Germinal center (tissue), 1 donor: ENCODE results near the gene CASQ2.

Experiments used
- DNase-seq: peaks from one replicate; pipeline ENCODE4 v3.0.0; 2012; ENCODE audit warnings: mixed read lengths, low spot score

CASQ2 gene

DNA sequence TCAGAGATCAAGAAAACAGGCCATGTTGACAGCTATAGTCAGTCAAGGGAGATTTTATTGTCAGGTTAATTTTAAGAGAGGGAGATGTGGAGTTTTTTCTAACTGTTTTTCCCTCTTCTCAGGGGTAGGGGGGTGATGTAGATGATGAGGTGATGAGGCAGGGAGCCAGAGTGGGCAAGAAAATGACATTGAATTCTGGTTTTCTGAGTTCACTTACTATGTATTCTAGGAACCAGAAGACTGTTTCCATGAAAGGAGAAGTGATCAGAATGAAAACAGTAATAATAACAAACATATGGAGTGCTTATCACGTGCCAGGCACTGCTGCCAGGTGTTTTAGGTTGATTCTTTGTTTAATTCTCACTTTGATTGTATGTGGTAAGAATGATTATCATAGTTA lies 40.2 kb downstream of the CASQ2 start:
- DNase-seq, result no peak

DNA sequence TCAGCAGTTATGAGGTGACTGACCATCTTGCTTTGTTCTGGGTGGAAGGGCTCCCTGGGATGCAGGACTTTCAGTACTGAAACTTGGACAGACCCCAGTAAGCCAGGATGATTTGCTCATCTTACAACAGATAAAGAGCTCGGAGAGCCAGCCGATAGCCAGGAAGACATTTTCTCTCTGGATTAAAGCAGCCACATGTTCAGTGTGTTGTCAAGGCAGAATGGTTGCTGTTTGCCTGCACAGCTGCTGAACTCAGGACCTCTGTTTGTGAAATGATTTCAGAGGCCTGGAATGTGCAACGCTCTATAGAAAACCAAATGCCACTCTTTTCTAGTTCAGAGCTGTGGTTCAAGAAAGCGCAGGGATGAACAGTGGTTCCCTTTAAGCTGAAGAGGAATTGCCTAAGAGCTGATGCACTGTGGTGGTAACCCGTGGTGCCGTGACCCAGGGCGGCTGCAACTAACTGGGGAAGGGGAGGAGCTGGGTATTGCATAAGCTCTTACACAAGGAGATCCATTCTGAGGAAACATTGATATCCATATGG lies 40.7 kb downstream of the CASQ2 start:
- DNase-seq, result no peak

DNA sequence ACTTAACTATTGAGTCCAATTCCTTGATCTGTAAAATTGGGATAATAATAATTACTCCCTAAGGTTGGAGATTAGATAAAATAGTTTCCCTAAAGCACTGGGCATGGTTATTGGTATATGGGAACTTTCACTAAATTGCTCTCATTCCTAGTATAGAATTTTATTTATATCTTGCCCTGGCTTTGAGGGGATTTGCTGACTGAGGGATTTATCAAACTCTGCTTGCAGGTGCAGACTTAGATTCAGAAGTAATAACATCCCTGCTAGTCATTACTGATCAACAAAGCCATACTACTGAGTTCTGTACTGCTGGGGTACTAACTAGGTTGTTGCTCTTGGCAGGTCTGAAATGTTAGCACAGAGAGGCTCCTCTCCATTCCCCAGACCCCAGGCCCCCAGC lies 41.9 kb downstream of the CASQ2 start:
- no peak for DNase-seq

DNA sequence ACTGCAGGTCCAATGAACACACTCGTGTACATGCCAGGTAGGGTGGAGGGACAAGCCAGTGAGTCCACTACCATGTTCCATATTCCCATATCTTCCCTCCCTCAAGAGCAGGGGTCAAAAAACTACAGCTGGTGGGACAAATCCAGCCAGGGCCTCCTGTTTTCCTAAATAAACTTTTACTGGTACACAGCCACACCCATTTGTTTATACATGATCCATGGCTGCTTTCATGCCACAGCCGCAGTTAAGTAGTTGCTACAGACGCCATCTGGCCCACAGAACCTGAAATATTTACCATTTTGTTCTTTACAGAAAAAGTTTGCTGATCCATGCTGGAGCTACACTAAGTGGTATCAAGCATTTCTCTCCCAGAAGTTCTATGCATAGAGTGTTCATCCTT lies 42.4 kb downstream of the CASQ2 start:
- DNase-seq, result no peak

DNA sequence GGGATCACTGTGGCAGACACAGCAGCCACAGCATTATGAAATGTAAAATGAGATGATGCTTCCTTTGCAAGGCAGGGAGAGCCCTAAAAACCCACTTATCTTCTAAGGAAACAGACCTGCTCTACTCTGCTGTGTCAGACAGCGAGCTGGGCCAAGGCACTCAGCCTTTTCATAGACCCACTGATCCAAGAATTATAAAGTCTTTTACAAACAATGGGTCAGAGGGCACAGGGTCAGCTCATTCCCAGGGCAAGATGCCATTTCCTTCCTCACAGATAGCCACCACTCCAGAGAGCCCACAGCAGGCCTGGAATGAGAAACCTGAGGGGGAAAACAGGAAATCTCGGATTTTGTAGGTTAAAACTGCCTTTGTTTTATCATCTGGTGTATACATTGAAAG lies 42.9 kb downstream of the CASQ2 start:
- DNase-seq, result no peak

DNA sequence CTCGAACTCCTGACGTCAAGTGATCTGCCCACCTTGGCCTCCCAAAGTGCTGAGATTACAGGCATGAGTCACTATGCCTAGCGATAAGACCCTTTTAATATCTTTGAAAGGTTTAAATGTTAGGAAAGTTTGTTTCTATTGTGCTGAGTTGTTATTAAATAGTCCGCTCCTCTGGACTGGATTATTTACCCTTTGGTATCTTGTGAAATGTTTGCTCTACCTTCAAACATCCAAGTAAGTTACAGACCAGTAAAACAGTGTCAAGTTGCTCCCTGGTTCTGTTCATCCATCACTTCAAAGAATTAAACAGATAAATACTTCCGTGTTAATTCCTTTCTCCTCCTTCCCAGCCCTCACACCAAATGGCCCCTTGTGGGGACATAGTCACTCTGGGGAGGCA lies 44.8 kb downstream of the CASQ2 start:
- no peak for DNase-seq

DNA sequence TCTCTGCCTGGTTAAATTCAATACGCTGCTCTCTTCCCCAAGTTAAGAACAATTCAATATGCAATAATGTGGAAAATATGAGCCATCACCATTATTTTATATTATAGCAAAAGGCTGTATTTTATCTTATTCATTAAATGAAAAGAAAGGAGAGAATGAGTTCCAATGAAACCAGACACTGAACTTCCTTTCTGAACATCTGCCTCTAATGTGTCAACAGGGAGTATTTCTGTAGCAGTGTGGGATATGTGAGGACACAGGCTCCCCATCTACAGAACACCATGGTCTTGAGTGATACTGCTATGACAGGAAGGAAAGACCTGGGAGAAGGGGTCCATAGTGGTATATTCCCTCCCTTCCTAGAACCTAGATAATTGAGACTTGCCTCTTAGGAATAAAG lies 46.3 kb downstream of the CASQ2 start:
- DNase-seq, result no peak

DNA sequence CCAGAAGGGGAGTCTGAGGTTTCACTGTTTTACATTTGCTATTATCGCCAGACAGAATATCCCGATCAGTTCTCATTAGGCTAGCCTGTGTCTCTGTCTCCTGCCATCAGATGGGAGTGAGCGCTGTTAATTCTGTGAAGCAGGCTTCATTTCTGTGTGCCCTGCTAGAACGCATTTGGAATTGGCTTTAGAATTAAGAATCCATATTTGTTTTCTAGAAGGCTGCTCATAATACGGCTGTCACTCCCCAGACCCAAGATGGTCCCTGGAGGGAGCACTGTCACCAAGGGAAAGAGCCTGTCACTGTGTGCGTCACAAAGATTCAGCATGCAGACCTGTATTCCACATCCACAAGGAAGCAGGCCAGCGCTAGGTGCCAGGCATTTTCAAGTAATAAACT lies 49.2 kb downstream of the CASQ2 start:
- DNase-seq, result no peak

DNA sequence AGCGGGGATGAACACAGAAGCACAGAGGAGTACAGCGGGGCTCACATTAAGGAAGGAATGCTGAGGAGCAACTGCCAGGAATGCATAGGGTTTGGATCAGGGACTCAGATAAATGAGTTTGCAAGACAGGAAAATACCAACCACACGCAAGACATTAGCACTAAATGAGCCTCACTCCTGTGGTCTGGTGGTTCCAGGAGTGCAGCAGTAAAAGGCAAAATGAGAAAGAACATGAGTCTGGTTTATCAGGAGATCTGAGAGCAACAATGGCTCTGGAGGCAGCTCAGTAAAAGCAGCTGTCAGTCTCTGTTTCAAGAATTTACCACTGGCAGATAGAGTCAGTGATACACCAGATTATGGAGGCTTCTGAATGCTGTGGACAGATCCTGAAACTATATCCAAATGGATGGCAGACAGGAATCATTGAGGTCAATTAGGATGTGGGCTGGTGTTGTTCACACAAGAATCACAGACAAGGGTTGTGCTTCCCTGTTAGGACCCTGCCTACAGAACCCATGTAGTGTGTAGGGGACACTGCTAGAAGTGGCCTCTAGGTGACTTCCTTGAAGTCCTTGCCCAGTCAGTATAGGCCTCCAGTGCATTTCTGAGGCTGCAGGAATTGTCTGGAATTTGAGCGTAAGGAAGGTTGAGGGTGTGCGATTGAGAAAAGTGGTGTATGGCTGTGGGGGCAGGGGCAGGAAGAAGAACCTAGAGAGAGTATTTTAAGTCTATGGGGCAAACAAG lies 50.3 kb downstream of the CASQ2 start:
- no peak for DNase-seq

DNA sequence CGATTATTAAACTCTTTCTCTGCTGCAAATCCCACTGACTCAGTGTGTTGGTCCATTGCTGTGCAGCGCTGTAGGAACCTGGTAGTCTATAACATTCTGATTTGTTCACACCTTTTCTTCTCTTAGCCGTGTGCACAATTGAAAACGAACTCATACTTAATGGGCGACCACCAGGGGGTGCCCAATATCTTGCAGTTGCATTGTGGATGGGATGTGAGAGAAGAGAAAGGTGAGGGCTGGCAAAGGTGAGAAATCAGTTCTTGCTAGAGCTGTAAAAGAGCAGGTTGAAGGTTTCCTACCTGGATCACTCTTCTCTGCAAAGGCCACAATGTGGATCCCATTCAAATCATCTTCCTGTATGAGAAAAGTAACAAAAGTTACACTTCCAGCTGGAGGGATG lies 51.0 kb downstream of the CASQ2 start:
- DNase-seq, result no peak

DNA sequence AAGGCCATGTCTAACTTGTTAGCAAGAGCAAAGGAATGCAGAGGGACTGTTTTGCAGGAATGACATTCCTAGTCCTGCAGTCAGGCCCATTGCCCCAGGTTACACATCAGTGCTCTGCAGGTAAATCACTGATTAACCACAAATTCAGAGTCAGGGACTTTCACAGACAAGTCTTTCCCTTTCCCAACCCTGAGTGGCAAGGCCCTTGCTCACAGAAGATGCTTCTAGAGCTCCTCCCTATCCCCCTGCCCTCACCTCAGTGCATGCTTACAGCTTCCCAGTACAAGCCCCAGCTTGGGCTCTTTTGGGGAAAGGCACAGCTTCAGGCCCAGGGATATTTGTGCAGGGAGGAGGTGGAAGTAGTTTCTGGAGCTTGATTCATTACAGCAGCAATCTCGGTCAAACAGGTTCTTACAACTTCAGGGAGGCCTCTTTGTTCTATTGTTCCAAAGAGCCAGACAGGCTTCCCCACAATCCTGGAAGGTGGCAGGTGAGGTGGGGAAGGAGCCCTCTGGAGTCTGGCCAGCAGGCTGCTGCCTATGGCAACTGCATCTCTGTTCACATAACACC lies 53.9 kb downstream of the CASQ2 start:
- no peak for DNase-seq

DNA sequence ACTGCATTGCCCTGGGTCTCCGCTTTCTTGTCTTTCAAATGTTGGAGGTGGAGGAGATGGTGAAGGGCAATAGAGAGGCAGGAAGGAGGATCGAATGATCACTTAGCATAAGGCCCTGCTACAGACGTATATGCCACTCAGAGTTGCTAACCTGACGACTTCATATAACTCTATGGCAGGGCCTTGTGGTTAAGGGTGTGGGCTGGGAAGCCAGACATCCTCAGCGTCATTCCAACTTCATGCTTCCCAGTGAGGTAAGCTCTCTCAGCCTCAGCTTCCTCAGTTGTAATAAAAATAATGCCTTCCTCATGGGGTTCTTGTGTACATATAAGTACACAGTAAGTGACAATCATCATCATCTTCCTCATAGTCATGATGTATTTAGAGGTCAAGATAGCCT lies 54.6 kb downstream of the CASQ2 start:
- no peak for DNase-seq

DNA sequence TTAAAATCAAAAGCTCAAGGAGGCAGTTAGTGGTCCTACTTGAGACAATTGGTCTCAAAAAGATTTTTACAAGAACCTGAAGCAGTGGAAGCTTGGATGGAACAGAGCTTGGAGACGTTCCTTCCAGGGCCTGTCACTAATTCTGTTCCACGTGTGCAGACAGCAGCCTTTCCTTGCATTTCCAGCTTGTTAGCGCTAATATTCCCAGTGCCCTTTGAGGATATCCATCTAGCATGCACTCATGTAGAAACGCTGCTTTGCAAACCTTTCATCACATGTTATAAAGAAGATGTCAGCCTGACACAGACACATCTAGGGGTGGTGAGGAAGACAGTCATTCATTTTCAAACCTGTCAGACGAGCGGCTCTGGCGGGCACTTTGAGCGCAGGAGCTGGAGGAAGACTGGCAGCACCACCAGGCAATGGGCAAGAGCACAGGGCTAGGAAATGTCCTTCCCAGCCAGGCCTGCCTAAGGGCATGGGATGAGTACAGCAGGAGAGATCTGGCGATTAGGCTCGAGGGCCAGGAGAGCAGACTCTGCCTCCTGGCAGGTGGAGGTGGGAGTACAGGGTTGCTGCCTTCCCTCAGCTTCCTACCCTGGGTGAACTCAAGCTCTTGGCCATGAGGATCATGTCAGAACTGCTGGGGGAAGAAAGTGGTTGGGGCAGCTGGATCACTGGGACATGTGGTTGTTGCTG lies 55.5 kb downstream of the CASQ2 start:
- no peak for DNase-seq

DNA sequence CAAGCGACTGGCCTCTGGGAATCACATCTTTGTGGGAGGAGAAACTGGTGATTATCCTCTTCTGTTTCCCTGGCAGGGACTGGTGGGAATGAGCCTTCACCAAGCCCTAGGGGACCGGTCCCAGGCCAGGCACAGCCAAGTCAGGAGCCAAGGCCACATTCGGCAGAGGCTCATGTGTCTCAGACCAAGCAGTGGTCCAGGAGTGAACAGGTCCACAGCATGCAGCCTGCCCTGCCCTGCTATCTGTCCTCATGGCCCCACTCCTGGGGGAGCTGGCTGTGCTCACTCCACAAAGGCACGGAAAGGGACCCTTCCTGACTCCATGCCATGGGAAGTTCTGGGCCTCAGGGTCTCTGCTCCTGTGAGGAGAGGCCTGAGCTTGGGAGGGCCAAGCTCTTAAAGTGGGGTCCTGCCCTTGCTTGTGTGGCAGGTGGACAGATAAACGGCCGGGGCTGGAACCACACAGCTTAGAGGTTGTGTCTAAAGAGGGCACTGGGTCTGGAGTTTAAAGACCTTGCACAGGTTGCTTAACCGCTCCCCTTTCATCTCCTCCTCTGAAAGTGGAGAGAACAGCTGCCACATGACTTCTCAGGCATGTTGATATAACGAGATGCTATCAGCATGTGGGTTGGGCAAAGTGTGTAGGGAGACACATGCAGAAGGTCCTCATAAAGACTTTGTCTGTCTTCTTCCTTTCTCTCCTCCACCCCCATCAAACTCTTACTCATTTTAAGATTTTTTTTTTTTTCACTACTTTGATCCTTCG lies 57.5 kb downstream of the CASQ2 start:
- DNase-seq, result no peak

DNA sequence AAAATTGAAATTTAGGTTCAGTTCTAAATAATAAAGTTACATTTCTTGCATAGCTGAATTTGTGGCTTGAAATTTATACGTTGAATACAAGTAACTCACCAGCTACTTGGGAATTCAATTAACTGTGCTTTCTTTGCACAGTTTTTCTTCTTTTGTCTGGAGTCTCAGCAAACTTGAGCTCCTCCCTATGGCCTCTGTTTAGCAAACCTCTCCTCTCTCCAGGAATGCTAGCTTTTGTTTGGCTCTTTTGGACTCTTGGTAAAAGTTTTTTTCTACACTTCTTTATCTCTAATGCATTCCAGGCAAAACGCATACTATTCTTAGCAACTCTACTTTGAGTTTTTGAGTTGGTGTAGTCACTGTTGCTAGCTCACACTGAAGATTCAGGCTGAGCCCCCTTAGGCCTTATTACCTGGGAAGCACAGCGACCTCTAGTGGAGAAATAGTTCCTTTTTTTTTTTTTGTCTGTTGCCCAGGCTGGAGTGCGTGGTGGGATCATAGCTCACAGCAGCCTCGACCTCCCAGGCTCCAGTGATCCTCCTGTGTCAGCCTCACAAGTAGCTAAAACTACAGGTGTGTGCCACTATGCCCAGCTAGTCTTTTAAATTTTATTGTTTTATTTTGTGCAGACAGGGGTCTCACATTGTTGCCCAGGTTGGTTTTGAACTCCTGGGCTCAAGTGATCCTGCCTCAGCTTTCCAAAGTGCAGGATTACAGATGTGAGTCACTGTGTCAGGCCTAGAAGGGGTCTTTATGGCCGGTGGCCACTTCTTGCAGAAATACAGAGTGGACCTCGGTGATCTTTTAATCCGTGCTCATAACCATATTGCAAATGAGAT lies 61.7 kb downstream of the CASQ2 start:
- no peak for DNase-seq

DNA sequence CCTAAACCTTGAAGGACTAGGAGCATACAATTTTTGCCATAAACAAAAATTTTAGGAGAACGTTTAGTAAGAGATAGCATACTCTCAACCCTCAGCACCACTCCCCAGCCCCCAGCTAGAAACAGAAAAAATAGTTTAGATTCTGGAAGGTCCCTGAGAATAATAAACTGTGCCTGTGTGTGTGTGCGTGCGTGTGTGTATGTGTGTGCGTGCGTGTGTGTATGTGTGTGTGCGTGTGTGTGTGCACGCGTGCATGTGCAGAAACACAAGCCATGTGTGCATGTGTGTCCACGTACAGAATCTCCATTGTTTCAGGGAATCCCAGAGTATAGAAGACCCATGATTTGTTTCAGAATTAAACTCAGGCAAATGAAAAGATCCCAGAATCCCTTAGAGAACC lies 62.6 kb downstream of the CASQ2 start:
- no peak for DNase-seq

DNA sequence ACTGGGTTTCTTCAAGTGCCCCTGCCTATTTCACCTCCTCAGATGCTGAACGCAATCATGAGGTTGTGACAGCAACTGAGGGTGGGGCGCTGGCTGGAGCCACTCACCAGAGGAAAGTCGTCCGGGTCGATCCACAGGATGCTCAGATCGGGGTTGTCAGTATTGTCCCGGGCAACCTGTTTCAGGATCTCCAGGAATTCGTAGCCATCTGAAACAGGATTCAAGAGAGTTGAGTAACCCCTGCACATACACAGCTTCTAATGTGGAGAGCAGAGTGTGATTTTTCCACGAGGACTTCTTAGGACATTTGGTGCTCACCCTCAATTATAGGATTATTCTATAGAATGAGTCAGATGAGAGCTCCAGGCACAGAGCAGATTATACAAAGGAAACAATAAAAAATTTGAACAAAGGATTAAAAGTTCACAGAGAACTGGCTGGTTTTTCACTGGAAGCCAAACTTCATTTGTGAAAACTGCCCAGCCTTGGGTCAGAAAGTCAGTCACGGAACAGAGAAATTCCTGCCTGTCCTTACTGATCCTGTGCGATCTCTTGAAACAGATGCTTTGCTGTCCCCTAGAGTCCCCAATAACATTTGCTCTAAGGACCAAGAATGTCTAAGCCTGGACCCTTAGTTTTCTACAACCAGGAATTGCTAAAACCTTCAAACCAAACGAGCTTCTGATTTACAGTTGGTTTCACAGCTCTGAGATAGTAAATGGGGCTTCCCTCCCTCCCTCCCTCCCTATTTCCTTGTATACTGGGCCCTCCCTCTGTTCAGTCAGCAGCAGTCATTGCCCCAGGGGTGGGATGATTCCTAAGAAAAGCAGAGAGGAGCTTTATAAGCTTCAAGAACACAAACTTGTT lies 63.2 kb downstream of the CASQ2 start:
- no peak for DNase-seq

DNA sequence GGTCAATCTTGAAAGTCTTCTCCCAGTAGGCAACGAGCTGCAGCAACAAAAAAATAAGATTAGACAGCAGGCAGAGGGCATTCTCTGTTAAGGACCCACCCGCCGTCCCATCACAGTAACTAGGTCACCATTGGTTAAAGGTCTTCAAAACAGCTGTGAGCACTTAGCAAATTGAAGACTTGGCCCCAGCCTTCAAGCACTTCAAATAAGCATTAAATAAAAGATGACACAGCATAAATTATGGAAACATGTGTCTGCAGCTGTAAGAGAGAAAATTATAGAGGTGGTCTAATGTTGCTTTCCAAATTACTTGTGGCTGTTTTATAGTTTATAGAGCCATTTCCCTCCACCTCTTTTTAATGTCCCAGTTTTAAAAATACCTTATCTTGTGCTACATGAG lies 65.6 kb downstream of the CASQ2 start:
- no peak for DNase-seq

DNA sequence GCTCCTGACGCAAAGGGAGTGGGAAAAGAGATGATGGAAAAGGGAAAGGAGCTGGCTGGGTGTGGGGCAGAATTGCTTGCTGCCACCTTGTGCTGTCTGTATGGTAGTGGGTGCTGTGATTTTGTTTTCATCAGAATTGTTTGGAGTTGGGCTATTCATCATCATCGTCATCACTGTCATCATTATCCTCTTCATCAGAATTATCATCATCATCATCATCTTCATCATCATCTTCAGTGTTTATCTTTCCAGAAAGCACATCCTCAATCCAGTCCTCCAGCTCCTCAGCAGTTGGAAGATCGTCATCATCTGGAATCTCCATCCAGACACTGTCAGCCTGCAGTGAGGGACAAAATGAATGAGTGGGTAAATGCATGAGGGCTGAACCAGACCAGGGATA lies 67.4 kb downstream of the CASQ2 start:
- no peak for DNase-seq

DNA sequence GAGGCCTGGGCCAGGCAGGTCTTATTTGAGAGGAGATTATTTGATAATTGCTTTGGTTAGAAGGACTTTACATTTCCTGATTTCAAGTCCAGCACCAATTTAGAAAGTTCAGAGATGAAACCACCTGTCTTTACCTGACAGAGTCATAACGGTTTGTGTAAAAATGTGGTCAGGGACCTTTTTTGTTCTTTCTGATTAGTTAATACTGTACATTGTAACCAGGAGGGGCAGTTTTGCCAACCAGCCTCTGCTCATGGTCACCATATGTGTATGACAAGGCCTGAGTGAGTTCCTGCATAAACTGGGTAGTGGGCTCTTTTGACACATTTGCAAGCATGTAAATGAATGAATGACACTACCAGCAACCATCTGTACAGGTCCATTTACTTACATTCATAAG lies 70.9 kb downstream of the CASQ2 start:
- DNase-seq, result no peak

DNA sequence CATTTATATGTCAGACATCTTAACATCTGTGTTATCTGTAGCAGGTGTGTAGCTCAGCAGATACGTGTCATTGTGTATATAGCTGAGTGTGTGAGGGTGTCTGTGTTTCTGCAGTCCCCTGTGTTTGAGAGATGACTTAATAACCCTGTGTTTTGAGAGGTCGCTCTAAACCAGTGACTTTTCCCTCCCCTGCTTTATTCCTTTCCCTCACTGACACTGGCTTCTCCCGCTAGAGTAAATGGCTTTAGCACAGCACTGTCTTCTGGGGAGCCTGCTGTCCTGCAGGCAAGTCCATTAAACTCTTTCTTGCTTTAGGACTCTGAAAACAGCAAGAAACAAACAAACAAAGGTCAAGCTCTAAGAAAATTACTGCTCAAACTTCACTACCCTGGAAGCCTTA lies 73.7 kb downstream of the CASQ2 start:
- DNase-seq, result no peak
